ENCODE measurements around the gene SYCE3.

- no peak for TF ChIP-seq EP300 (IDR thresholded peaks at IDR 0.05)
- TF ChIP-seq, protein P1, sequence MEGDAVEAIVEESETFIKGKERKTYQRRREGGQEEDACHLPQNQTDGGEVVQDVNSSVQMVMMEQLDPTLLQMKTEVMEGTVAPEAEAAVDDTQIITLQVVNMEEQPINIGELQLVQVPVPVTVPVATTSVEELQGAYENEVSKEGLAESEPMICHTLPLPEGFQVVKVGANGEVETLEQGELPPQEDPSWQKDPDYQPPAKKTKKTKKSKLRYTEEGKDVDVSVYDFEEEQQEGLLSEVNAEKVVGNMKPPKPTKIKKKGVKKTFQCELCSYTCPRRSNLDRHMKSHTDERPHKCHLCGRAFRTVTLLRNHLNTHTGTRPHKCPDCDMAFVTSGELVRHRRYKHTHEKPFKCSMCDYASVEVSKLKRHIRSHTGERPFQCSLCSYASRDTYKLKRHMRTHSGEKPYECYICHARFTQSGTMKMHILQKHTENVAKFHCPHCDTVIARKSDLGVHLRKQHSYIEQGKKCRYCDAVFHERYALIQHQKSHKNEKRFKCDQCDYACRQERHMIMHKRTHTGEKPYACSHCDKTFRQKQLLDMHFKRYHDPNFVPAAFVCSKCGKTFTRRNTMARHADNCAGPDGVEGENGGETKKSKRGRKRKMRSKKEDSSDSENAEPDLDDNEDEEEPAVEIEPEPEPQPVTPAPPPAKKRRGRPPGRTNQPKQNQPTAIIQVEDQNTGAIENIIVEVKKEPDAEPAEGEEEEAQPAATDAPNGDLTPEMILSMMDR (IDR thresholded peaks at IDR 0.05) = no peak
Measured at GRCh38 chr22:50526834-50527801, 35.6 kb downstream of the SYCE3 start.
